Activated CD4-positive, alpha-beta T cell treated with anti-CD3 and anti-CD28 coated beads, Interleukin-2, Interleukin-4, amounts not matched to agents 100 ng/mL and 50 ng/mL, durations not matched to agents 16 hours and 8 hours (primary cell): Measurements from ENCODE around the gene KCNJ6.
"Not testable (repeated sequence)": the region's sequence is repeated elsewhere in the genome, so short reads cannot be mapped to it uniquely, and the experiment has no call there.

Experiments
- DNase-seq: peaks from one replicate; pipeline ENCODE4 v3.0.0-alpha.2; 2020; ENCODE audit warnings: low spot score

The KCNJ6 gene

DNA sequence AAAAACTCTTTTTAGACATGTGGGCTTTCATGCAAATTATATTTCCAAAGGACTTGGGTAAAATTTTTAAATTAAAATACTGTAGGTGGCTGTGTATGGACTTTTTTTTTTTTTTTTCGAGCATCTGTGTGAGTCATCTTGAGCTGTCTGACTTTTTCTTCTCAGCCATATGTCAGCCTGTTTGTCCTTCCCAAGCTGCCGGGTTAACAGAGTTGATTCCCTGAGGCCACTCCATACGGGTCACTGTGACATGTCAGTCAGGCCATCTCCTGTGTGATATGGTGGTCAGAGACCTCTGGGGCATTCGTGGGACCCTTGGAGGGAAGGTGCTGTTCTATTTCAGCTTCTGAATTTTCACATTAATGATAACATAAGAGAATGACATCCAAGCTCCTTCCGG lies 148.3 kb downstream of the KCNJ6 start:
- no peak for DNase-seq

DNA sequence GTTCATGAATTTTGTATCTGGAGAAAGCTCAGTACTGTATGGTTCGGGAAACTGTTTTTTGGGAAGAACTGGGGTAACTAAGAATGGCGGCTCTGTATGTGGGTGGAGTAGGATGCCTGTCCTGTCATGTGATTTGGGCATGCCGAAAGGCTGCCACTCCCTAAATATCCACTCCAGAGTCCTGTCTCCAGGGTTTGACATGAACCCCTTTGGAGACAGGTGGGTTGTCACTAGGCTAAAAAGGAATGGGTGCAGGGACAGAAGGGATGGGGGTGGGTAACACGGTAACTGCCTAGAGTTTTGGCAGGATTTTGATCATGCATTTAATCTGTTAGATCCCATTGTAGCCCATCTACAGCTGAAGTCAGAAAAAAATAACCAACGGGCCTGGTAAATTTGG lies 150.1 kb downstream of the KCNJ6 start:
- DNase-seq, result no peak

DNA sequence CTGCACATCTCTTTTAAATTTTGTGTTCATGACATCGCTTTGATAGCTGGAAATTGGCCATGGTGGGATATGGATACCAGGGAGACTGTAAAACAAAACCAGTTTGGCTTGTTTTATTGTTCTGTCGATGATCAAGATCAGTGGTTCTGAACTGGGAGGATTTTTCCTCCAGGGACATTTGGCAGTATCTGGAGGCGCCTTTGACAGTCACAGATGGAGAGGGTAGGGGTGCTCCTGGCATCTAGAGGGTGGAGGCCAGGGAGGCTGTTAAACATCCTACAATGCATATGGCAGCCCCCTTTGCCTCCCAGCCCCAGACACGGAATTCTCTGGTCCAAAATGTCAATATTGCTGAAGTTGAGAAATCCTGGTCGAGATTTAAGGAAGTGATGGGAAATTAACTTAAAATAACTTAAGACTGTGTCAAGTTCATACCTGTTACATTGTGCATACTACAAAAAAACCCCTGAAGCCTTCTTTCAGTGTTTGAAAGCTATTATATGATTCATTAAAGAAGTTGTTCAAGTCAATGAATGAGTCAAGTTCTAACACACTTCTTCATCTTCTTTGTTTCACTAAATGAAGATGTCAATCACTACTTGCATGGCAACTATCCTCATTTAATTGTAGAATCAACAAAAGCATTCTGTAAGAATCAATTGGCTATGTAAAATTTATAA lies 150.9 kb downstream of the KCNJ6 start:
- no peak for DNase-seq

DNA sequence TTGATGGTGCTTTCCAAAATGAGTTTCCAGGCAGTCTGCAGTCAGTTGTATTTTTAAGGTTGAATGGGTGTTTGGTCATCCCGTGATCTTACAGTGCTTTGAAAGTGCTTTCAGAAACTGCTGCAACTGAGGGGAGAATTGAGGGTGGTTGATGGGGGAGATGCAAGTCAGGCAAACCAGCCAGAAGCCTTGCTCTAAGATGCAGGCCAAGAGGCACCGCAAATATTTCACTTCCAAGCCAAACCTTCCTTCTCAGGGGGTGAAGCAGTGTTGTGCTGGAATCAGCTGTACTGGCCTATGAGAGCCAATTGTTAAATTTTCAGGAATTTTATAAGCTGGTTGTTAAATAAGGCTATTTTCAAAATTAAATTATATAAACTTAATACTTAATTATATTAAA lies 151.6 kb downstream of the KCNJ6 start:
- DNase-seq, result no peak

DNA sequence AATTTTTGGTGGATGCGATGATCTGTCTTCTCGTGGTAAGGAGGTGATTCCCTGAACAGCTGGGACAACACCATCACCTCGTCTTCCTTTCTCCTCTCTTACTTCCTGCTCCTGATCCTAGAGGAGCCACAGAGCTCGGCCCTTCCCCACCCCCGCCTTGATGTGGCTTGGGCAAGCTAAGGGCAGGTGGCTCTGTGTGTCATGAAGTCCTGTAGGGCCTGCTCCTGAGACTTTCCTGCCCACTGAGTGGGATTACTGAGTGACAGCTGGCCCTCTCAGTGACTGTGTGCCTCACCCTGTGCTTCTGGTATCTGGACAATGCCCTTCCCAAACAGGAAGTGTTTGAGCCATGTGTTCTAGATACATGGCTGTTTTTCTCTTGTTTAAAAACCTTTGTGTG lies 153.0 kb downstream of the KCNJ6 start:
- DNase-seq, result no peak

DNA sequence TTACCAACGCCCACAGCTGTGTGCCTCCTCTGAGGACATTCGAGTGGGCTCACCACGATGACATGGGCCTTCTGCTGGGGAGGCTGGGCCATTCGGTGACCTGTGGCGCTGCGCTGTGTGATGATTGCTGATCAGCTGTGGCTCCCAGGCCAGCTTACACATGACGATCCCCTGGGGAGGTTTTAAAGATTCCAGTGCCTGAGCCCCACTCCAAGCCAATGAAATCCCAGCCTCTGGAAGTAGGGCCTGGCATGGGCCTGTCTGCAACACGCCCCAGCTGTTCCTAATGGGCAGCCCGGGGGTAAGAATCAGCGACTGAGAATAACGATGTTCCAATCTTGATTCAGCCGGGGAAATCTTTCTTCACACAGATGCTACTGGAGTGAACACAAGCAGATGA lies 153.7 kb downstream of the KCNJ6 start:
- DNase-seq, result no peak

DNA sequence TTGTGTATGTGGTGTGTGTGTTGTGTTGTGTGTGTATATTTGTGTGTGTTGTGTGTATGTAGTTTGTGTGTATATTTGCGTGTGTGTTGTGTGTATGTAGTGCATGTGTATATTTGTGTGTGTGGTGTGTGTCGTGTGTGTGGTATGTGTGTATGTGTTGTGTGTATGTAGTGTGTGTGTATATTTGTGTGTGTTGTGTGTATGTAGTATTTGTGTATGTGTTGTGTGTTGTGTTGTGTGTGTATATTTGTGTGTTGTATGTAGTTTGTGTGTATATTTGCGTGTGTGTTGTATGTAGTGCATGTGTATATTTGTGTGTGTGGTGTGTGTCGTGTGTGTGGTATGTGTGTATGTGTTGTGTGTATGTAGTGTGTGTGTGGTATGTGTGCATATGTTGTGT lies 154.9 kb downstream of the KCNJ6 start:
- DNase-seq, result not testable (repeated sequence)

DNA sequence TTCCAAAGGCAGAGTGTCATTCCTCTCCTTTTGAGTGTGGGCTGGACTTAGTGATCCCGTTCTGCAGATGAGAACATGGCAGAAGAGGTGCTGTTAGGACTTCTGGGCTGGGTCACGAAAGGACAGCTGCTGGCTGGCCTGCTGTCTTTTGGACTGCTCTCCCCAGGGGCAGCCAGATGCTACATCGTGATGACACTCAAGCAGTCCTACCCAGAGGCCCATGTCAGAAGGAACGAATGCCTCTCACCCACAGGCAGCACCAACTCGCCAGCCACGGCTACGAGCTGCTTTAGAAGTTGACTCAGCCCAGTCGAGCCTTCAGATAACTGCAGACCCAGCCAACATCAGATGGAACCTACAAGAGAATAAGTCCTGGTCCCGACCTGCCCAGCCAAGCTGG lies 156.5 kb downstream of the KCNJ6 start:
- DNase-seq, result no peak

DNA sequence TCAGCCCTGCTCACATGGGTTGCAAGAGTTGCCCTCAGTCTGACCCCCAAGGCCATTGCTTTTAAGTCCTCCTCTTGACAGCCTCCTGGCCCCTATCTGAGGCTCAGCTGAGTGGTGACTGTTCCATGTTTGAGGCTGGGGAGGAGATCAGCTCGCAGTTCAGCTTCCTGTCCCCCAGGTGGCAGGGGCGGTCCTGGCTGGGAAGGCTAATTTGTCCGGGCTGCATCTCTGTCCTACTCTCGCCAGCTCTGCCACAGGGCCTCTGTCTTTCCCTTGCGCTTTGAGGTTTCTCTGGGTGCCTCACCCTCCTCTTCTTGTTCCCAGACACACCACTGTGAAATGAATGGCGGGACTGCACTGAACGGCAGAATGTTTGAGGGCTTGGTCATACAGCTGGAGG lies 157.3 kb downstream of the KCNJ6 start:
- DNase-seq, result no peak

DNA sequence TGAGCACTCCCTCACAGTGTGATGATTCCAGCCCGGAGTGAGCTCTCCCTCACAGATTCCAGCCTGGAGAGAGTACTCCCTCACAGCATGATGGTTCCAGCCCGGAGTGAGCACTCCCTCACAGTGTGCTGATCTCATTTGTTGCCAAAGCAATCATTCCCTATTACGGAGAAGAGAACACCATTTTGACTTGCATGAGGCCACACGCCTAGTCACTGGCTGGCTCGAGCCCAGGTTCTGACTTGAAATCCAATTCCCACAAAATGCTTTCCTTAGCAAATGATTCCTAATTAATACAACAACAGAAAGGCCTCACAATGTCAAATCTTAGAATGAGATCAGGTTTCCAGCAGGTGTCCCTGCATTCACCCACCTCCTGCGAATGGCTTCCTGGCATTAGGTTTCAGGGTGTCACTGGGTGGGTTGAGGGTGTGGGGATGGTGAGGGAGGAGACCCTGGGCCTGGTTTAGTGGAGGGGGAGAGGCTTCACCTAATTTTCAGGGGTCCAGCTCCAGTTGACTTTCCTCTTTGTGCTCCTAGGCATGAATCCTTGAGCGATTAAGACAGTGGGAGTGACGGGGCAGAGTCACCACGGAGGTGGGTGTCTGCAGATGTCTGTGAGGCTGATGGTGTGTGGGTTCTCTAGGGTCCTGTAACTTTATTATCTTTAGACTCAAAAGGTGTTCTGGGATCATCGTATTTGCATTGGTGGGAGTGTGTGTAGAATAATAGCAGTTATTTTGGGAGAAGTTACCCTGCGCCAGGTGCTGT lies 158.5 kb downstream of the KCNJ6 start:
- no peak for DNase-seq

DNA sequence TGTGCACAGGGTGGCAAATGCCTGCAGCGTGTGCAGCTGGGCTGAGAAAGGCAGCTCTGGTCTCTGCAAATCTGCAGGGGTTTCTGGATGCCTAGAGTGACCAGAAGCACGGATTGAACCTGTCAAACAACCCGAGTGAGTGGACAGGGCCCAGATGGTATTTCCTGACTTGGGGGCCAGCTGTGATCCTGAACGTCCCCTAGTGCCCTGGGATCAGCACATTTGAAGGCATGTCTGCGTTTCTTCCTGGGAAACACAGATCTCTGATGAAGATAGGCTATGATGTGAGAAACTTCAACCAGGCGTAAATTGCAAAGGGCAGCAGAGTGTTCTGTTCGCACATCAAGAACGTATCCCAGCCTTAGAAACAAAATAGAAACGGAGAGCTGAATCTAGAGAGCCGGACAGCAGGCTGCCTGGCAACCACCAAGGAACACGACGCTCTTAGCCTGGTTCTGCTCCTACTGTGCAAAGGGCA lies 163.1 kb downstream of the KCNJ6 start:
- DNase-seq, result no peak

DNA sequence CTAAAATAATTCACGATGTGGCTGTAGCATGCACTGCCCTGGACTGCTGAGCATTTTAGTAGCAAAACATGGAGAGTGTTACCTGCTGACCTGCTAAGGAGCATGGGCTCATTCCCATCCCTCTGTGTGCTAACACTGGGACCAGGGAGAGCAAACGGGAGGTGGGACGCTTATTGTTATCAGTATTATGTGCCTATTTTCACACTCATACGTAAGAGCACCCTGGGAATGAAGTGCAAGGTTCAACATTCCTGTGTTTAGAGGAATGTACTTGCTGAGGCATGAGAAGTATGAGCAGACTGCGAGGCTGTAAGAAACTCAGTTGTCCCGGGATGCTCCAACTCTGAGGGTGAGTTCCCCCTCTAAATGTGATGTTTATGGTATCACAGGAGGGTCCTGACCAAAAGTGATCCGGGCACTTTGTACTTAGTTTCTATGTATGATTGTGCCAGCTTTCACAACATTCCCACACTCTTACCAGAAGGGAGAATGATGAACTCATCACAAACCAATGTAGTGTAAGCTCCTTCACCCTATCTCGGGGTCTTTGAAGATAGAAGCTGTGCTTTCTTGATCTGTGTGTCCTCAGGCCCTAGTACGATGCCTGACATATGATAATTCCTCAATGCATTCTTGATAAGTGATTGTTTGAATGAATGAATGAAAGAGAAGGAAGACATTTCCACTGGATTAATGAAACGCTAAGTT lies 164.8 kb downstream of the KCNJ6 start:
- DNase-seq, result no peak

DNA sequence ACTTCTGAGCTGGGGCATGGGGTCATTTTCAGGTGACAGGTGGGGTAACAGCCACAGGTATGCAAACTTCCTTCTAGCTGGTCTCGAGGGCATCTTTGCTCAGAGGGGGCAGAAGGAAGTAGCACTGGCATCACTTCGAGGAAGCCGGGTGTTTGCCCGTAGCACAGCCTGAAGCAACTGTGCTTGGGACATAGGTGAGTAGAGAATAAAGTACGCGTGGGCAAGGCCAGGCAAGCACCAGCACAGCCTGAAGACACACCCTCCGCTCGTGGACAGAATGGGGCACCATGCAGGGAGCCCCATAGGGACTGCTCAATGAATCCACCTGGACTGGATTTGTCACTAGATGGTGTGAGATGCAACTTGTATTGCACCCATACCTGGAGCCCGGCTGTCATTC lies 167.1 kb downstream of the KCNJ6 start:
- DNase-seq, result no peak

DNA sequence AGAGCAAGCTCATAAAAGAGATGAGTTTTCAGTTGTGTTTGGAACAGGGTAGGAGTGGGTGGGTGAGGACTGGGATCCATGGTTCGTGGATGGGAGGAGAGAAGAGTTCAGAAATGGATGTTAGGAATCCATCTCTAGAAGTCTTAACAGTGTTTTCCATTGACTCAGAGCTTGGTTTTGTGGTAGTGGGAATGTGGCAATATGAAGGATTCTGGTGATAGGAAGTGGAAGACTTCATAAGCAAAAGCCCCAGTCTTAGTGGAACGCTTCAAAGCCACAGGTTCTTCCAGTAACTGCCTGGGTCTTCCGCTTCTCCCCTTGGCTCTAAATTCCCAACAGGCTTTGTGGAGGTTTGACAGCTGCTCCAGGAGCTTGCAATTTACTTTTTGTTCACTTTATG lies 167.9 kb downstream of the KCNJ6 start:
- no peak for DNase-seq

DNA sequence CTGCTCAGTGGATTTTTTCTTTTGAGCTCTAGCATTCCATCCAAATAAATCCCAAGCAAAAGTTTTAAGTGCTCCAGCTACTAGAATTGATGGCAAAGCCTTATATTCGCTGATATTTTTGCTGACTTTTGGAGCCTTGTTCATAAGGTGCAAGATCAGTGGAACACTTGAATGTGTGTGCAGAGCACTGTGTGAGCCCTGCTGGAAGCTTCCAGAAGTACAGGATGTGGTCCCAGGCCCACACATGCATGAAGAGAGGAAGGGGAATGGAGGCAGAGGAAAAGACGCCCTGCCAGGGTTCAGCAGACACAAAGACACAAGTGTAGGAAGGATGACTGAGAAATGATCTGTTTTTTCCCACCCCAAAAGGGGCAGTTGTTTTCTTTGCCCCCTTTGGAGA lies 169.4 kb downstream of the KCNJ6 start:
- no peak for DNase-seq

DNA sequence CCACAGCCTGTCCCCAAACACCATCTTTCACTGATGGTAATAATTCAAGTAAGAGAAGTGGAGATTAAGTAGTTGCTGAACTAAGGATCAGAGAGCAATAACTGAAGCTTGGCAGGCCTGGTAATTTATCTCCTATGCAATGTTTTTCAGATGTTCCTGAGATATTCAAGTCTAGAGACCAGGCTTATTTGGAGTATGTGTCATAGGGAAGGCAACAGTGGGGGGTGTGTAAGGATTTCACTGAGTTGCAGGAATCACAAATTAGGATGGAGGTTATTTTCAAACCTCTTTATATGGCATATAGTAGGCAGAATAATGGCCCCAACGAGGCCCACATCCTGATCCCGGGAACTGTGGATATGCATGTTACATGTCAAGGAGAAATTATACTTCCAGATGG lies 171.7 kb downstream of the KCNJ6 start:
- DNase-seq, result no peak

DNA sequence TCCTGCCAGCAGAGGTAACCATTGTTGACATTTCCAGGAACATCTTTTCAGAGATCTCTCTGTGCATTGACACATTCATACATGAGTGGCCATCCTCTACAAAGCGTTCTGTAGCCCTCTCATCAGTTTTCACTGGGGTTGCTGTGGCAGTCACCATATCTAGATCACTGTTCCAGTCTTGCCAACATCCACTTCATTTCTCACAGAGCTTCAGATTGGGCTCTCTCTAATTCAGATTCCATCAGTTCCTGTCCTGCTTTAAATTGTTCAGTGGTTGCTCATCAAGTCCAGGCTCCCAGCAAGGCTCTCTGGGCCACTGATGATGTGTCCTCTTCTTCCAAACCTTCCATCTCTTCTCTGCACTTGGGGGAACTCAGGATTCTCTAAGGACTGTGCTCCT lies 173.7 kb downstream of the KCNJ6 start:
- no peak for DNase-seq

DNA sequence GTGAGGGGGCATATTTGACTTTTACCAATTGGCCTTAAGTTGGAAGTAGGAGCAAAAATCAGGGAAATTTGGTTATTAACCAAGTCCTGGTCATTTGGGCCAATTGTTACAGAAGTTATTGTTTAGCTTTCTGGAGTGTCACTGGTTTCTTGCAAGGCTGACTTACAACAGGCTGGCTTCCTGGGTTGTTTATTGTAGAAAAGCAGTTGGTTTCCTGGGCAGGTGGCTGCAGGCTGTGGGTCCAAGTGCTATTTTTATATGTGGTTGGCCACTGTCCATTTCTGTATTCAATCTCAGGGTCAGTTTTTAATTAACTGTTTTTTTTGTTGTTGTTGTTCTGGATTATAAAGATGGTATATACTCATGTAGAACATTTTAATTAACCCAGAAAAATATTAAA lies 174.1 kb downstream of the KCNJ6 start:
- no peak for DNase-seq

DNA sequence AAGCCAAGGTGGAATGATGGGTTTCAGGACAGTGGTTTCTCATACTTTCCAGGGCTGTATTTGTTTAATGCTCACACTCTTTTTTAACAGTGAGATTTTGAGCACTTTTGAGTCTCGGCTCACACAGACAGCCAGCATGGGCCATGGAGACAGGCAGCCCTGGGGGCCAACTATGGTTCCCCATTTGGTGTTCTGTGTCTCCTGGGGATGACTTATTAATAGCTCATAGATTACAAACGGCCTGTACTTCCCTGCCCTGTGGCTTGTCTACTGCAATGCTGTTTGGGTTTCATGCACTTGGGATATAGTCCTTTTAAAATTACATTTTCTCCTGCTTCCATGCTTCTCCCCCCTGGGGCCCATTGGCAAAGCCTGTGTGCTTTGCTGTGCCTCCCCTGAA lies 178.3 kb downstream of the KCNJ6 start:
- no peak for DNase-seq

DNA sequence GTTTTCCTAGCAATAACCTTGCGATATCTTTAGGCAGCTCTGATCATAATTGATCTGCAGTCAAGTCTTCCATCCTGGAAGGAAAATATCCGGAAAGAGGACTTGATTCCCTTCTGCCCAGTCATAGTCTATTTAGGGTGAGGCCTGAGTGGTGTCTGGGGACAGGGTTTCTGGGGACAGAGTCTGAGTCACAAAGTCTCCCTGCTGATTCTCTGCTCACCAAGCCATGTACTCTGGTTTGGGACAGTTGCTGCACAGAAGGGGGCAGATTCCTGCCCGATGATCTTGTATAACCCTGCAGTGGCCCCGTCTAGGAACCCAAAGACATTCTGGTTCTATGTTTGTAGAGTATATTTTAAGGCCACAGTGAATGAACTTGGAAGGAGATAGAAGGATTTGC lies 178.8 kb downstream of the KCNJ6 start:
- DNase-seq, result no peak

DNA sequence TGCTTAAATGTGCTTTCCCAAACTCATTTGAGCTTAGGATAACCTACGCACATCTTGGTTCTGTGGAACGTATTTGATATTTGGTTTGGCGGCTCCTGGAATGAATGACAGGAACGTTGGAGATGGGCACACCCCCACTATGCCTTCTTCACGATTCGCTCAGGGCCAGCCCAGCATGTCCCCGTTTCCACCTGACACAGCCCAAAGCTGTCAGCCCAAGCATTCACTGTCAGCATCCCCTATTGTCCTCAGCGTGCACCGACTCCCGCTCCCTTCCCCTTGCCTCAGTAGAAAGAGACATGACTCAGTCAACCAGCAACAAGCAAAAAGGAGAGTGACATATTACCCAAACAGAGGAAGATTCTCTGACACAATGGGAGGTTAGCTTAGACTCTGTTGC lies 181.4 kb downstream of the KCNJ6 start:
- DNase-seq, result no peak

DNA sequence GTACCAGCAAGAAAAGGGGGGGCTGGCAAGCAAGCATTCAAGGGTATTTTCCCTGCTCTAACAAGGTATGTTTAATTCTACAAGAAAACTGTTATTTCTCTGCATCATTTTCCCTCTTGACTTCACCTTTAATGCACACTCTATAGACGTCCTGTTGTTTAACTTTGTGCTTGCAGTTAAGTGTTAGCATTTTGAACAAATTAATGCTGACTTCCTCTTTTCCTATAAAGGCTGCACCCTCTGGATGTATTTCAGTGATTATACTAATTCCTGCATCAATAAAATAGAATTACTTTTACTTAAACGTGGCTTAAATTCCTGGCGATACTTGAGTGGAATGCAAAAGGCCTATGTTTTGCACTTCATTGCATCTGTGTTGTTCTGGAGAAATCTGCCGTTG lies 183.3 kb downstream of the KCNJ6 start:
- no peak for DNase-seq

DNA sequence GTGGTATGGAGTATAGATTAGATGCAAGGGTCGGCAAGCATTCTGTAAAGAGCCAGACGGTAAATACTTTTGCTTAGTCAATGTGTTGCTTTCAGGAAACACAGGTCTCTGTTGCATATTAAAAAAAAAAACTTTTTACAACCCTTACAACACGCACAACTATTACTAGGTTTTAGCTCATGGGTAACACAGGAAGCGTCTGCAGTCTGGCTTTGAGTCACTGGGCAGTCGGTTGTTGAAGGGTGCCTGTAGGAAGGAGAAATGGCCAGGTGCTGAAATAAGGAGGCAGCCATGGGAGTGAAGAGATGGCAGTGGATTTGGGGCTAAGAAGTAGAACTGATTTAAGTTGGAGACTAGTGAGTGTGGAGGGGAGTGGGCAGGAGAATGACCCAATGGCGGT lies 192.1 kb downstream of the KCNJ6 start:
- no peak for DNase-seq
